Trophoblast cell (in vitro differentiated cells and primary cell): ENCODE data around the gene WDR62.
A peak's percentile ranks its signal among the peaks of the same experiment; 100 is the strongest.

ENCODE experiments used
- DNase-seq, 2 donors: peaks; one replicate each; pipeline ENCODE4 v3.0.0-alpha.2; 2016
- H2AFZ ChIP-seq: 2 replicates; pipeline ENCODE4 v1.6.1; 2013; ENCODE audit warnings: low read length, moderate library complexity, mild to moderate bottlenecking; ENCODE audit not compliant: insufficient read depth, poor library complexity
- H2AK5ac ChIP-seq: 2 replicates; pipeline ENCODE4 v1.6.1; 2013; ENCODE audit warnings: mild to moderate bottlenecking, low read length
- H2BK120ac ChIP-seq: 2 replicates; pipeline ENCODE4 v1.6.1; 2013; ENCODE audit warnings: low read length, mild to moderate bottlenecking, moderate library complexity; ENCODE audit not compliant: insufficient read depth, poor library complexity
- H2BK12ac ChIP-seq: 2 replicates; pipeline ENCODE4 v1.6.1; 2013; ENCODE audit warnings: mild to moderate bottlenecking, low read length, moderate library complexity
- H2BK5ac ChIP-seq: 2 replicates; pipeline ENCODE4 v1.6.1; 2013; ENCODE audit warnings: low read length, low read depth, moderate library complexity, mild to moderate bottlenecking; ENCODE audit not compliant: poor library complexity
- H3K14ac ChIP-seq: 2 replicates; pipeline ENCODE4 v1.6.1; 2013; ENCODE audit warnings: mild to moderate bottlenecking, low read length
- H3K18ac ChIP-seq: 2 replicates; pipeline ENCODE4 v1.6.1; 2013; ENCODE audit warnings: mild to moderate bottlenecking, low read length
- H3K23ac ChIP-seq: 2 replicates; pipeline ENCODE4 v1.6.1; 2013; ENCODE audit warnings: low read length
- H3K27ac ChIP-seq: 2 replicates; pipeline ENCODE4 v1.5.1; 2013; ENCODE audit warnings: low read depth, mild to moderate bottlenecking, inconsistent platforms, low read length, moderate library complexity
- H3K27me3 ChIP-seq: 2 replicates; pipeline ENCODE4 v1.6.1; 2013; ENCODE audit warnings: inconsistent platforms, mild to moderate bottlenecking, low read length, moderate library complexity; ENCODE audit not compliant: insufficient read depth
- H3K36me3 ChIP-seq, 2 experiments: 1 replicate in 1 of 2; 2 replicates in 1 of 2; pipeline ENCODE4 v1.6.1; 2013; ENCODE audit warnings: low read length in 2 of 2, mild to moderate bottlenecking in 2 of 2, moderate library complexity in 1 of 2; ENCODE audit not compliant: insufficient read depth in 2 of 2, control insufficient read depth in 1 of 2
- H3K4ac ChIP-seq: 2 replicates; pipeline ENCODE4 v1.6.1; 2013; ENCODE audit warnings: low read depth, mild to moderate bottlenecking, low read length, moderate library complexity
- H3K4me1 ChIP-seq, 2 experiments: 1 replicate in 1 of 2; 2 replicates in 1 of 2; pipeline ENCODE4 v1.6.1; 2013; ENCODE audit warnings: low read length in 2 of 2, mild to moderate bottlenecking in 2 of 2, moderate library complexity in 1 of 2; ENCODE audit not compliant: insufficient read depth in 2 of 2, control insufficient read depth in 1 of 2
- H3K4me2 ChIP-seq: 2 replicates; pipeline ENCODE4 v1.6.1; 2013; ENCODE audit warnings: inconsistent platforms, mild to moderate bottlenecking, low read length, moderate library complexity
- H3K4me3 ChIP-seq: 2 replicates; pipeline ENCODE4 v1.5.1; 2013; ENCODE audit warnings: mild to moderate bottlenecking, low read depth, low read length, inconsistent platforms
- H3K79me1 ChIP-seq: one replicate; pipeline ENCODE4 v1.6.1; 2013; ENCODE audit warnings: low read length
- H3K79me2 ChIP-seq: 2 replicates; pipeline ENCODE4 v1.6.1; 2013; ENCODE audit warnings: low read length, mild to moderate bottlenecking; ENCODE audit not compliant: control insufficient read depth, insufficient read depth, poor library complexity
- H3K9ac ChIP-seq: 2 replicates; pipeline ENCODE4 v1.6.1; 2013; ENCODE audit warnings: mild to moderate bottlenecking, low read length
- H3K9me3 ChIP-seq: 2 replicates; pipeline ENCODE4 v1.6.1; 2013; ENCODE audit warnings: low read depth, mild to moderate bottlenecking, control low read depth, inconsistent platforms, low read length; ENCODE audit not compliant: insufficient read depth
- H4K12ac ChIP-seq: 2 replicates; pipeline ENCODE4 v1.6.1; 2013; ENCODE audit warnings: low read depth, mild to moderate bottlenecking, low read length, moderate library complexity
- H4K8ac ChIP-seq: 2 replicates; pipeline ENCODE4 v1.6.1; 2013; ENCODE audit warnings: low read depth, mild to moderate bottlenecking, low read length, moderate library complexity
- H4K91ac ChIP-seq: one replicate; pipeline ENCODE4 v1.6.1; 2013; ENCODE audit warnings: low read depth, mild to moderate bottlenecking, low read length, moderate library complexity
- WGBS: extraction: QIAGEN DNeasy Blood & Tissue Kit; methylation state at CpG from one replicate; pipeline ENCODE4 v1.1.7; 2013; ENCODE audit warnings: missing lambda C conversion rate; ENCODE audit not compliant: insufficient read length, insufficient coverage; ENCODE audit errors: extremely low coverage; 5-methylcytosine and 5-hydroxymethylcytosine counted together

Gene WDR62

DNA sequence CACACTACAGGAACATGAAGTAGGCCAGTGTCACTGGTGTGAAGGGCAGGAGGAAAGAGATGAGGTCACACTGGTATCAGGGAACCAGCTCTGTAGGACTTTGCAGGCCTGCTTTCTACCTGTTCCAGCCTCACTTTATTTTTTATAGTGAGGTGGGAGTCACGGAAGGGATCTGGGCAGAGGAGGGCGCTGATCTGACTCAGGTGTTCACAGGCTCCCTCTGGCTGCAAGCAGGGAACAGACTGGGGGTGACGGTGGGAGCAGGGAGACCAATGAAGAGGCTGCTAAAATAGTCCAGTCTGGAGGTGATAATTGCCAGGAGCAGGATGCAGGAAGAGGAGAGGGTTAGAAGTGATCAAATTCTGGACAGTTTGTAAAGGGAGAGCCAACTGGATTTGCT, 3.5 kb upstream of the WDR62 start:
- Histone ChIP-seq H3K18ac (no peak overlapping the region), H4K8ac (no peak overlapping the region), H3K4me1 (peaks cover 0 to 3% of the 10 kb centered on the region in 2 experiments), H3K27me3 (no peaks in the 10 kb centered on the region), H3K4me2 (no peak overlapping the region), H4K91ac (no peak overlapping the region), H3K27ac (no peak overlapping the region), H3K23ac (no peak overlapping the region), H2AFZ (no peak overlapping the region), H2BK5ac (no peak overlapping the region), H3K79me2 (peaks cover 6% of the 10 kb centered on the region), H3K79me1 (peaks cover 15% of the 10 kb centered on the region), H4K12ac (no peak overlapping the region), H3K4me3 (no peak overlapping the region), H3K9me3 (no peaks in the 10 kb centered on the region), H3K9ac (no peak overlapping the region), H3K4ac (no peak overlapping the region), H2BK12ac (no peak overlapping the region), H3K36me3 (no peaks in the 10 kb centered on the region), H3K14ac (no peak overlapping the region), H2AK5ac (no peak overlapping the region), H2BK120ac (no peak overlapping the region)
- no peak for DNase-seq
- WGBS: no CpG with 5 or more reads among the region's 3 CpGs

DNA sequence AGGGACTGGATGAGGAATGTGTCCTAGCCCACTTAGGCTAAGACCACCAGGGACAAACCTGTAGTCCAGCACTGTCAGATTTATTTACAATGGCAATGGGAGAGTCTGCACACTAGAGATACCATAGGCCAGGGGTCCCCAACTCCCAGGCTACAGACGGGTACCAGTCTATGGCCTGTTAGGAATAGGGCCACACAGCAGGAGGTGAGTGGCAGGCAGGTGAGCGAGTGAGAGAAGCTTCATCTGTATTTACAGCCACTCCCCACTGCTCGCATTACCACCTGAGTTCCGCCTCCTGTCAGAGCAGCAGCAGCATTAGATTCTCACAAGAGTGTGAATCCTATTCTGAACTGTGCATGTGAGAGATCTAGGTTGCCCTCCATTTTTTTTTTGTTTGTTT, 3.1 kb upstream of the WDR62 start:
- Histone ChIP-seq H3K4ac (no peak overlapping the region), H3K4me1 (peaks cover 0 to 3% of the 10 kb centered on the region in 2 experiments), H3K23ac (no peak overlapping the region), H3K4me2 (no peak overlapping the region), H3K27me3 (no peaks in the 10 kb centered on the region), H3K27ac (no peak overlapping the region), H2AK5ac (no peak overlapping the region), H2BK120ac (no peak overlapping the region), H2BK12ac (no peak overlapping the region), H4K91ac (no peak overlapping the region), H3K14ac (no peak overlapping the region), H4K12ac (no peak overlapping the region), H3K9me3 (no peaks in the 10 kb centered on the region), H3K9ac (no peak overlapping the region), H3K79me2 (peaks cover 6% of the 10 kb centered on the region), H3K79me1 (peaks cover 15% of the 10 kb centered on the region), H4K8ac (no peak overlapping the region), H3K18ac (no peak overlapping the region), H3K4me3 (no peak overlapping the region), H2BK5ac (no peak overlapping the region), H3K36me3 (no peaks in the 10 kb centered on the region), H2AFZ (no peak overlapping the region)
- DNase-seq: no peak
- no CpG with 5 or more reads among the region's 4 CpGs for WGBS

DNA sequence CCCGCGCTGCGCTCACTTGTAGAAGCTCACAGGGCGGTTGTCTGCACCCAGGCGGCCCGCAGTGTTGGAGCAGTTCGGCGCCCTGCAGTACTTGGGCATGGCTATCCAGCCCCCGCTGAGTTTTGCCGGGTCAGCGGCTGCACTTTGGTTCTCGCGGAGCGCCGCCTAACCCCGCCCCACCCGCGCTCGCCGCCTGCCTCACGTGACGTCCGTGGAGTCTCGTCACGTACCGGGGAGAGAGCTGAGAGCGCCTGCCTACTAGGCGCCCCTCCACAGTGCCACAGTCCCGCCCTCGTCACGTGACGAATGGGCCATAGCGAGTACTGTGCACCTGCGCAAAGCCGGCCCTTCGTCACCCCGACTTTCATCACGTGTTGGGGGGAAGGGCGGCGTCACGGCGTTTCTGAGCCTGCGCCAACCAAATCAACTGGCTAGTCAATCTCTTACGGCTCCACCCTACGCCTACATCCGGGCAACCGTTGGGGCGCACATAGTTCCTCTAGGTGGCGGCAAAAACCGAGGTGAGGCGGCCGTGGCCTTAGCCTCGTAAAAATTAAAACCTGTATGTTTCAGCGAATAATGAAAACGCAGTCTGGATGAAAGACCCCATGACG, 471 bp upstream of the WDR62 start, which contains the start of gene THAP8:
Gene THAP8 (minus strand): TSS at position 167 of the 614 bp plus-strand sequence. CDS start 68 bp downstream, at position 99.
- WGBS: no CpG with 5 or more reads among the region's 56 CpGs
- Histone ChIP-seq H3K4me1 (peaks cover 0 to 3% of the 10 kb centered on the region in 2 experiments), H3K4me2 (peak within 1 kb of the TSS; percentile 86), H3K27me3 (no peaks in the 10 kb centered on the region), H2BK120ac (peak within 1 kb of the TSS; percentile 30), H4K12ac (peak within 1 kb of the TSS; percentile 50), H3K27ac (peak within 1 kb of the TSS; percentile 93), H3K36me3 (peaks cover 3 to 9% of the 10 kb centered on the region in 2 experiments), H3K14ac (peak within 1 kb of the TSS; percentile 42), H3K23ac (no peak within 1 kb of the TSS), H2AFZ (peak within 1 kb of the TSS; percentile 98), H3K9me3 (no peaks in the 10 kb centered on the region), H3K4me3 (peak within 1 kb of the TSS; percentile 92), H3K18ac (peak within 1 kb of the TSS; percentile 75), H3K79me1 (peaks cover 15% of the 10 kb centered on the region), H3K9ac (peak within 1 kb of the TSS; percentile 45), H3K4ac (peak within 1 kb of the TSS; percentile 35), H4K8ac (peak within 1 kb of the TSS; percentile 79), H3K79me2 (peaks cover 6% of the 10 kb centered on the region), H4K91ac (peak within 1 kb of the TSS; percentile 85), H2AK5ac (no peak within 1 kb of the TSS), H2BK12ac (no peak within 1 kb of the TSS), H2BK5ac (peak within 1 kb of the TSS; percentile 71)
- DNase-seq: peak; percentile 97 to 98

DNA sequence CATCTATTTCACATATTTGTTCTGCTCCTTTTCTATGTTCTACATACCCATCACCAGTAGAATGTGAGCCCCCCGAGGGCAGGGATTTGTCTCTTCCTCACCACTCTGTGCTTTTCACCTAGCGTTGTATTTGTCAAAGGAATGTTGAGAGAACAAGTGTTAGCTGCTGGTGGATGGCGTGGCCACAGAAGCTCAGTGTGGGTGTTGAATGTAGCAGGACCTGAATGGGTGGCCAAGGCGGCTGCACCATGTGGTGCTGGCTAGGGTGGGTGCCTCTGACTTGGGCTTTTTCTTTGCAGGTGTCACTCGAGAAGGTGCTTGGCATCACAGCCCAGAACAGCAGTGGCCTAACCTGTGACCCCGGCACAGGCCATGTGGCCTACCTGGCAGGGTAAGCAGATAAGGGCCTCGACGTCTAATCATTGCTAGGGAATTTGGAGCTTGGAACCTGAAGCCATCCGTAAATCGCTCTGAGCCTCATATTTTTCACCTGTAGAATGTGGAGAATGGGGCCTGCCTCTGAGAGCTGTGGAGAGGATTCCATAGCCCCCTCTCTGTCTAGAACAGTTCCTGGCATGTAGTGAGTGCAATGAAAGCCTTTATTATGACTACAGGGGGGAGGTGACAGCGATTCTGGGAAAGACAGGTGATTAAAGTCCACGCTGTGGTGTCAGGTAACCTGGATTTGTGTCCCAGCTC, 3.9 kb downstream of the WDR62 start:
- Histone ChIP-seq H2BK120ac (no peak overlapping the region), H3K4me3 (no peak overlapping the region), H3K27me3 (no peaks in the 10 kb centered on the region), H3K36me3 (peaks cover 20 to 31% of the 10 kb centered on the region in 2 experiments), H2BK5ac (no peak overlapping the region), H2AK5ac (no peak overlapping the region), H2AFZ (no peak overlapping the region), H3K79me1 (peaks cover 14% of the 10 kb centered on the region), H3K14ac (no peak overlapping the region), H4K91ac (no peak overlapping the region), H3K4ac (no peak overlapping the region), H4K8ac (no peak overlapping the region), H3K9me3 (peaks cover 3% of the 10 kb centered on the region), H4K12ac (no peak overlapping the region), H3K23ac (no peak overlapping the region), H3K9ac (no peak overlapping the region), H3K18ac (no peak overlapping the region), H2BK12ac (no peak overlapping the region), H3K27ac (no peak overlapping the region), H3K4me2 (no peak overlapping the region), H3K79me2 (peaks cover 6% of the 10 kb centered on the region), H3K4me1 (peaks cover 0 to 2% of the 10 kb centered on the region in 2 experiments)
- peak; percentile 68 to 80 for DNase-seq
- no CpG with 5 or more reads among the region's 12 CpGs for WGBS
